SK-N-SH (cell line): Measurements from ENCODE around the gene UHMK1. TPM values are rescaled to one million over a fixed set of nuclear protein-coding genes. Genes with fewer than 3 reads are reported as not detected.

ENCODE experiments used
- CTCF ChIA-PET: fragments of 300-600, 350-600 bp; formaldehyde crosslinking; extraction: SDS; loops from one replicate; lab custom pipeline; 2021; lab: Yijun Ruan, JAX
- POLR2A ChIA-PET: fragments of 350-600 bp; sonication (Branson Sonifier 250); formaldehyde crosslinking; extraction: SDS; loops from one replicate; lab custom pipeline; 2020; ENCODE audit warnings: antibody characterized with exemption, inconsistent platforms; lab: Yijun Ruan, JAX
- DNase-seq: peaks from one replicate; pipeline ENCODE4 v3.0.0; 2012
- H2AFZ ChIP-seq: fragments of 200-600 bp; sonication (generic); 2 replicates; pipeline ENCODE4 v1.8.1; 2016; ENCODE audit warnings: antibody characterized with exemption, mild to moderate bottlenecking, low read depth
- H3F3A ChIP-seq: fragments of 200-600 bp; sonication (generic); replicated peaks from 2 replicates; pipeline ENCODE3; 2016; ENCODE audit warnings: antibody characterized with exemption, mild to moderate bottlenecking; ENCODE audit not compliant: insufficient read depth
- H3K27ac ChIP-seq, 2 experiments: fragments of 200-500 bp in 1 of 2; fragments of 200-600 bp in 1 of 2; sonication (Bioruptor generic) in 1 of 2; sonication (generic), shearing (Covaris generic) in 1 of 2; 2 replicates each; pipeline versions ENCODE4 v1.5.1 to v1.6.1; 2014 to 2016; ENCODE audit warnings: low read depth in 2 of 2, inconsistent platforms in 1 of 2, low read length in 1 of 2, mild to moderate bottlenecking in 1 of 2, mixed read lengths in 1 of 2
- H3K27me3 ChIP-seq: fragments of 200-600 bp; sonication (generic), shearing (Covaris generic); 2 replicates; pipeline ENCODE4 v1.6.1; 2016; ENCODE audit warnings: mixed run types; ENCODE audit not compliant: insufficient read depth
- H3K36me3 ChIP-seq, 2 experiments: fragments of 200-500 bp in 1 of 2; fragments of 200-600 bp in 1 of 2; sonication (Bioruptor generic) in 1 of 2; sonication (generic) in 1 of 2; replicated peaks in 1 of 2; 2 replicates each; pipeline versions ENCODE3 to v1.5.1; 2014 to 2016; ENCODE audit warnings: low read length in 1 of 2, mild to moderate bottlenecking in 1 of 2; ENCODE audit not compliant: insufficient read depth in 2 of 2, control insufficient read depth in 1 of 2
- H3K4me1 ChIP-seq, 2 experiments: fragments of 200-500 bp in 1 of 2; fragments of 200-600 bp in 1 of 2; sonication (Bioruptor generic) in 1 of 2; sonication (generic), shearing (Covaris generic) in 1 of 2; 2 replicates each; pipeline versions ENCODE4 v1.5.1 to v1.6.1; 2014 to 2016; ENCODE audit warnings: low read depth in 1 of 2, low read length in 1 of 2, mixed run types in 1 of 2; ENCODE audit not compliant: insufficient read depth in 2 of 2, control insufficient read depth in 1 of 2
- H3K4me2 ChIP-seq: fragments of 200-600 bp; sonication (generic), shearing (Covaris generic); 2 replicates; pipeline ENCODE4 v1.6.1; 2017; ENCODE audit warnings: mixed run types
- H3K4me3 ChIP-seq, 2 experiments: fragments of 200-500 bp in 1 of 2; fragments of 200-600 bp in 1 of 2; sonication (Bioruptor generic) in 1 of 2; sonication (generic), shearing (Covaris generic) in 1 of 2; 2 replicates each; pipeline versions ENCODE4 v1.5.1 to v1.8.1; 2014 to 2016; ENCODE audit warnings: low read depth in 2 of 2, inconsistent platforms in 1 of 2, low read length in 1 of 2, mild to moderate bottlenecking in 1 of 2, mixed read lengths in 1 of 2, moderate library complexity in 1 of 2
- H3K79me2 ChIP-seq: fragments of 200-600 bp; sonication (generic); 2 replicates; pipeline ENCODE4 v1.8.1; 2017; ENCODE audit warnings: mild to moderate bottlenecking; ENCODE audit not compliant: insufficient read depth
- H3K9ac ChIP-seq: fragments of 200-600 bp; sonication (generic); 2 replicates; pipeline ENCODE4 v1.6.1; 2017; ENCODE audit warnings: mixed run types
- H3K9me2 ChIP-seq: fragments of 200-600 bp; sonication (generic); 2 replicates; pipeline ENCODE4 v1.6.1; 2017; ENCODE audit warnings: mixed run types
- H3K9me3 ChIP-seq: fragments of 200-600 bp; sonication (generic); 2 replicates; pipeline ENCODE4 v1.6.1; 2017; ENCODE audit warnings: mixed run types, mild to moderate bottlenecking, moderate library complexity
- H4K20me1 ChIP-seq: fragments of 200-600 bp; sonication (generic); 2 replicates; pipeline ENCODE4 v1.6.1; 2017; ENCODE audit warnings: mild to moderate bottlenecking, mixed run types; ENCODE audit not compliant: insufficient read depth
- CHD2 ChIP-seq: fragments of 150-350 bp; IDR thresholded peaks from 2 replicates; pipeline ENCODE4 v1.6.1; 2018; ENCODE audit warnings: low read length; ENCODE audit not compliant: partially characterized antibody
- ELF1 ChIP-seq: IDR thresholded peaks from 2 replicates; pipeline ENCODE4 v1.4.0; 2012
- EP300 ChIP-seq, 2 experiments: IDR thresholded peaks; 2 replicates each; pipeline versions ENCODE4 v1.4.0 to v1.6.1; 2012; ENCODE audit warnings: borderline replicate concordance in 1 of 2, low read depth in 1 of 2, low read length in 1 of 2
- GABPA ChIP-seq: IDR thresholded peaks from 2 replicates; pipeline ENCODE4 v1.4.0; 2012; ENCODE audit warnings: low read depth, mild to moderate bottlenecking
- IRF3 ChIP-seq: fragments of 150-350 bp; IDR thresholded peaks from 2 replicates; pipeline ENCODE4 v1.6.1; 2016; ENCODE audit warnings: mild to moderate bottlenecking, low read depth, low read length
- MEF2A ChIP-seq: IDR thresholded peaks from 2 replicates; pipeline ENCODE4 v1.4.0; 2012; ENCODE audit warnings: low read depth, borderline replicate concordance
- NFIC ChIP-seq: IDR thresholded peaks from 2 replicates; pipeline ENCODE4 v1.4.0; 2012; ENCODE audit warnings: borderline replicate concordance
- NRF1 ChIP-seq: IDR thresholded peaks from 2 replicates; pipeline ENCODE4 v1.6.1; 2012; ENCODE audit warnings: low read depth, mild to moderate bottlenecking, low read length
- PBX3 ChIP-seq: IDR thresholded peaks from 2 replicates; pipeline ENCODE4; 2012
- POLR2AphosphoS5 ChIP-seq: IDR thresholded peaks from 2 replicates; pipeline ENCODE4 v1.6.1; 2012; ENCODE audit warnings: low read depth, low read length
- RAD21 ChIP-seq: IDR thresholded peaks from 2 replicates; pipeline ENCODE4 v1.6.1; 2012; ENCODE audit warnings: mild to moderate bottlenecking, low read length
- RCOR1 ChIP-seq: fragments of 150-350 bp; IDR thresholded peaks from 2 replicates; pipeline ENCODE4 v1.6.1; 2017; ENCODE audit warnings: antibody characterized with exemption, low read length
- REST ChIP-seq: IDR thresholded peaks from 2 replicates; pipeline ENCODE4 v1.6.1; 2012; ENCODE audit warnings: mild to moderate bottlenecking, low read depth, low read length, moderate library complexity
- RFX5 ChIP-seq: IDR thresholded peaks from 2 replicates; pipeline ENCODE4 v1.6.1; 2012; ENCODE audit warnings: mild to moderate bottlenecking, improper control_type of control experiment, low read length
- SIN3A ChIP-seq: IDR thresholded peaks from 2 replicates; pipeline ENCODE4 v1.6.1; 2012; ENCODE audit warnings: low read depth, mild to moderate bottlenecking, low read length, moderate library complexity, borderline replicate concordance
- USF1 ChIP-seq: IDR thresholded peaks from 2 replicates; pipeline ENCODE4 v1.4.0; 2012; ENCODE audit warnings: low read depth, borderline replicate concordance
- USF2 ChIP-seq: fragments of 150-350 bp; IDR thresholded peaks from 2 replicates; pipeline ENCODE4 v1.6.1; 2017; ENCODE audit warnings: antibody characterized with exemption, low read length, low read depth, borderline replicate concordance
- ZBTB33 ChIP-seq: IDR thresholded peaks from 2 replicates; pipeline ENCODE4 v1.4.0; 2012; ENCODE audit warnings: low read depth, borderline replicate concordance
- WGBS: methylation state at CpG from one replicate; pipeline ENCODE4 v1.1.6; 2017; ENCODE audit warnings: low lambda C conversion rate; 5-methylcytosine and 5-hydroxymethylcytosine counted together
- polyA plus RNA-seq, 3 experiments: library from polyadenylated mRNA; depleted of rRNA; stranded (reverse); fragments of >200 nt; gene quantifications; 2 replicates each; pipeline ENCODE4 v1.2.3, GENCODE V29; 2012

Gene UHMK1
- polyA plus RNA-seq, 1 of the 3 experiments (the other 2 are of a cell fraction): 7.4 TPM

- Histone ChIP-seq H3K27me3 (no peaks in the 10 kb centered on the region), H4K20me1 (peaks cover 10% of the 10 kb centered on the region), H3K27ac (no peak overlapping the region), H3K4me2 (no peak overlapping the region), H3K36me3 (peaks cover 19 to 44% of the 10 kb centered on the region in 2 experiments), H3K4me3 (no peak overlapping the region), H3F3A (no peaks in the 10 kb centered on the region), H3K9ac (no peak overlapping the region), H3K79me2 (peaks cover 100% of the 10 kb centered on the region), H3K9me2 (no peaks in the 10 kb centered on the region), H3K4me1 (peaks cover 2 to 10% of the 10 kb centered on the region in 2 experiments; a peak in 3 of 4 replicates), H2AFZ (no peak overlapping the region; the same call in 1 of the 2 replicates), H3K9me3 (no peaks in the 10 kb centered on the region)
- CTCF ChIA-PET: interaction anchor here (2.4 kb wide), 1 partner anchor 45 kb away, joined by 7 read pairs; no protein-coding TSS in a partner anchor
- DNase-seq: no peak
- TF ChIP-seq SIN3A: no peak
- POLR2A ChIA-PET: no interaction called here
- WGBS: 94% methylated on average over 4 of the region's 4 CpGs
Observed at GRCh38 chr1:162568802-162569201, 71.2 kb downstream of the UHMK1 start.

- DNase-seq: no peak
- no peak overlapping the region for H3K4me3 ChIP-seq
- no peaks in the 10 kb centered on the region for H3K9me3 ChIP-seq
- no peaks in the 10 kb centered on the region for H3K27me3 ChIP-seq
- H3K27ac ChIP-seq: no peak overlapping the region
- peaks cover 19 to 44% of the 10 kb centered on the region in 2 experiments for H3K36me3 ChIP-seq
- H3K9ac ChIP-seq: no peak overlapping the region
- POLR2A ChIA-PET: no interaction called here
- 94% methylated on average over 1 of the region's 1 CpG for WGBS
- TF ChIP-seq GABPA (no peak), REST (no peak), USF1 (no peak), RAD21 (no peak), NFIC (no peak), NRF1 (no peak), ELF1 (no peak), RCOR1 (no peak), MEF2A (no peak), RFX5 (no peak), CHD2 (no peak), ZBTB33 (no peak), POLR2AphosphoS5 (no peak), EP300 (IDR thresholded peaks at IDR 0.05; ENCODE audit: borderline replicate concordance in 1 of 2, low read depth in 1 of 2, low read length in 1 of 2) (no peak), SIN3A (no peak), PBX3 (no peak), USF2 (no peak), IRF3 (no peak)
- TF ChIP-seq, all 33 proteins: peak for 0
- CTCF ChIA-PET: no interaction called here
- Histone ChIP-seq H3F3A (no peaks in the 10 kb centered on the region), H3K4me2 (no peak overlapping the region), H4K20me1 (no peaks in the 10 kb centered on the region), H3K4me1 (peaks cover 2 to 10% of the 10 kb centered on the region in 2 experiments; a peak in 2 of 4 replicates), H2AFZ (peak overlapping the region; percentile 20; the same call in 1 of the 2 replicates), H3K79me2 (peaks cover 100% of the 10 kb centered on the region), H3K9me2 (no peaks in the 10 kb centered on the region)
Observed at GRCh38 chr1:162570718-162571117, 73.1 kb downstream of the UHMK1 start.
